ENCODE results near the gene NTM. TPM values are rescaled to one million over a fixed set of nuclear protein-coding genes. Genes with fewer than 3 reads are reported as not detected.

The NTM gene
- total RNA-seq, 1 donor from 2014 or later = 82.7 TPM

DNA sequence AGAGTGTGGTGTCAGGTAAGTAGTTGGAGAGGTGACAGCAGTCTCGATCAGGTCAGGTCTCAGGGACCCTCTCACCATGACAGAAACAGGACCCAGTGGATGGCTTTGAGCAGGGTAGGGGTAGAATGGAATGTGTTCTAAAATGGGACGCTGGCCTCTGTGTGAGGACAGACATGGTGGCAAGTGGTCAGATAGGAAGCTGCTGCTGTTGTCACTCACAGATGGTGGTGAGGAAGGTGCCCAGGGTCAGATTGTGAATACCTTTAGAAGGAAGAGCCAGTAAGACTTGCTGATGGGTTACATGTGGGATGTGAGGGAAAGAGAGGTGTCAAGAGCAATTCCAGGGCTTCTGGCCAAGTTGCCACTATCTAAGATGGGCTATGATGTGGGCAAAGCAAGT lies 596.3 kb downstream of the NTM start:
- no peak overlapping the region for H3K27ac Mint-ChIP-seq (ENCODE audit: unreplicated experiment)
- H3K27me3 Mint-ChIP-seq (ENCODE audit: unreplicated experiment) = no peaks in the 10 kb centered on the region
- no peak for DNase-seq (ENCODE audit: extremely low spot score, unreplicated experiment)
- no peaks in the 10 kb centered on the region for H3K9me3 Mint-ChIP-seq (ENCODE audit: unreplicated experiment)
- H3K36me3 Mint-ChIP-seq (ENCODE audit: unreplicated experiment) = no peaks in the 10 kb centered on the region
- TF ChIP-seq, protein P1, sequence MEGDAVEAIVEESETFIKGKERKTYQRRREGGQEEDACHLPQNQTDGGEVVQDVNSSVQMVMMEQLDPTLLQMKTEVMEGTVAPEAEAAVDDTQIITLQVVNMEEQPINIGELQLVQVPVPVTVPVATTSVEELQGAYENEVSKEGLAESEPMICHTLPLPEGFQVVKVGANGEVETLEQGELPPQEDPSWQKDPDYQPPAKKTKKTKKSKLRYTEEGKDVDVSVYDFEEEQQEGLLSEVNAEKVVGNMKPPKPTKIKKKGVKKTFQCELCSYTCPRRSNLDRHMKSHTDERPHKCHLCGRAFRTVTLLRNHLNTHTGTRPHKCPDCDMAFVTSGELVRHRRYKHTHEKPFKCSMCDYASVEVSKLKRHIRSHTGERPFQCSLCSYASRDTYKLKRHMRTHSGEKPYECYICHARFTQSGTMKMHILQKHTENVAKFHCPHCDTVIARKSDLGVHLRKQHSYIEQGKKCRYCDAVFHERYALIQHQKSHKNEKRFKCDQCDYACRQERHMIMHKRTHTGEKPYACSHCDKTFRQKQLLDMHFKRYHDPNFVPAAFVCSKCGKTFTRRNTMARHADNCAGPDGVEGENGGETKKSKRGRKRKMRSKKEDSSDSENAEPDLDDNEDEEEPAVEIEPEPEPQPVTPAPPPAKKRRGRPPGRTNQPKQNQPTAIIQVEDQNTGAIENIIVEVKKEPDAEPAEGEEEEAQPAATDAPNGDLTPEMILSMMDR (IDR thresholded peaks at IDR 0.05) = no peak
- no peak overlapping the region for H3K4me3 Mint-ChIP-seq (ENCODE audit: unreplicated experiment)
- peaks cover 20% of the 10 kb centered on the region for H3K4me1 Mint-ChIP-seq (ENCODE audit: unreplicated experiment)

DNA sequence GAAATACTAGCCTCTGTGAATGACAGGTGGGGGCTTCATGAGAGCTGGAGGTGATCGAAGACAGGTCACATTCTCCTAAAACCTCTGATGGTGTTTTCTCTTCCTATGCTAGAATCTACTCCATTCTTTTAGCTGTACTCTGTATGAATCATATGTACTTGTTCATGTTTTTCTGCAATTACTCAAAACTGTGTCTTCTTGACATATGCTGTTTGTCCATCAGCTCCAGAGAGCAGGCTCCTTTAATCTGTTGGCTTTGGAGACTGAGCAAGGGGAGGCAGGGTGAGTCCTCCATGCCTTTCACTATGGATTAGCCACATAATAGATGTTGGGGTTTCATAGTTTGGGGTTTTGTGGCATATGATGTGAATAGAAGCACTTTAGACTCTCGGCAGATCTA lies 598.8 kb downstream of the NTM start:
- Mint-ChIP-seq H3K4me3 (ENCODE audit: unreplicated experiment) (no peak overlapping the region), H3K36me3 (ENCODE audit: unreplicated experiment) (no peaks in the 10 kb centered on the region), H3K27me3 (ENCODE audit: unreplicated experiment) (no peaks in the 10 kb centered on the region), H3K9me3 (ENCODE audit: unreplicated experiment) (no peaks in the 10 kb centered on the region), H3K4me1 (ENCODE audit: unreplicated experiment) (peaks cover 14% of the 10 kb centered on the region), H3K27ac (ENCODE audit: unreplicated experiment) (no peak overlapping the region)
- no peak for DNase-seq (ENCODE audit: extremely low spot score, unreplicated experiment)
- TF ChIP-seq, protein P1 (IDR thresholded peaks at IDR 0.05) = no peak

DNA sequence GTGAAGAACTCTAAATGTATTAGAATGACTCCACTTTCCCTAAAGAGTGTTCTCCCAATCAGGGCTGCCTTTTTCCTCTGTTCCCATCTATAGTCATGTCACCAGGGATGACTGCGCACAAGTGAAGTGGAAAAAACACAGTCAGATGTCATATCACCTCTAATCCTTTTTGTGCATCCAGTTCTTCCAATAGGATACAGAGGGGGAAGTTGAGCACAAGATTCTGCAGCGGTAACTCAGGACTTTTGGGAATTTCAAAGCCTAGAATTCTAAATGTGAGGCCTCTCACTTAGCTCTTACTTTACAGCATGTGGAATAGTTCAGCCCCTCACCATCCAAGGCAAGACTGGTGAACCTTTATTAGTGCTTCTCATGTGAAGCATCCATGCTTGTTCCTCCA lies 602.6 kb downstream of the NTM start:
- Mint-ChIP-seq H3K4me3 (ENCODE audit: unreplicated experiment) (no peak overlapping the region), H3K4me1 (ENCODE audit: unreplicated experiment) (peaks cover 27% of the 10 kb centered on the region), H3K27ac (ENCODE audit: unreplicated experiment) (no peak overlapping the region), H3K9me3 (ENCODE audit: unreplicated experiment) (no peaks in the 10 kb centered on the region), H3K36me3 (ENCODE audit: unreplicated experiment) (no peaks in the 10 kb centered on the region), H3K27me3 (ENCODE audit: unreplicated experiment) (no peaks in the 10 kb centered on the region)
- TF ChIP-seq, protein P1 (IDR thresholded peaks at IDR 0.05) = no peak
- DNase-seq (ENCODE audit: extremely low spot score, unreplicated experiment) = no peak

DNA sequence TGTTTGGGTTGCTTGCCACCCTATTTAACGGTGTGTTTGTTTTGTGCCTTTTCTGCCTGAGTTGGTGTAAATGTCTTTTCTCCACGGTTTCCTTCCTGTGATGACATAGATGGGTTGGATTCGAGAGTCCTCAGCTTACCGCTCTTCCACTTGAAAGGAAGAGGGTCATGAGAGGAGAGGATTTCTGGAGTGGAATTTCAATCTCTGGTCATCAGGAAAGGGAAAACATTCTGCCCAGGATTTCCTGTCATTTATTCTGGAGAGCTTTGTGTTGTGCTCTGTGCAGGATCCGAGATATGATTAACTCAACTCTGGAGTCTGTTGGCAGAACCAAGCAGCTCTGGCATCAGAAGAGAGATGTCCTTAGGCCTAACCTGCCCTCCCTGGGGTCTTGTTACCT lies 605.2 kb downstream of the NTM start:
- Mint-ChIP-seq H3K27ac (ENCODE audit: unreplicated experiment) (no peak overlapping the region), H3K4me1 (ENCODE audit: unreplicated experiment) (peaks cover 37% of the 10 kb centered on the region), H3K9me3 (ENCODE audit: unreplicated experiment) (no peaks in the 10 kb centered on the region), H3K36me3 (ENCODE audit: unreplicated experiment) (no peaks in the 10 kb centered on the region), H3K4me3 (ENCODE audit: unreplicated experiment) (no peak overlapping the region), H3K27me3 (ENCODE audit: unreplicated experiment) (no peaks in the 10 kb centered on the region)
- DNase-seq (ENCODE audit: extremely low spot score, unreplicated experiment) = no peak
- TF ChIP-seq, protein P1 (IDR thresholded peaks at IDR 0.05) = no peak

DNA sequence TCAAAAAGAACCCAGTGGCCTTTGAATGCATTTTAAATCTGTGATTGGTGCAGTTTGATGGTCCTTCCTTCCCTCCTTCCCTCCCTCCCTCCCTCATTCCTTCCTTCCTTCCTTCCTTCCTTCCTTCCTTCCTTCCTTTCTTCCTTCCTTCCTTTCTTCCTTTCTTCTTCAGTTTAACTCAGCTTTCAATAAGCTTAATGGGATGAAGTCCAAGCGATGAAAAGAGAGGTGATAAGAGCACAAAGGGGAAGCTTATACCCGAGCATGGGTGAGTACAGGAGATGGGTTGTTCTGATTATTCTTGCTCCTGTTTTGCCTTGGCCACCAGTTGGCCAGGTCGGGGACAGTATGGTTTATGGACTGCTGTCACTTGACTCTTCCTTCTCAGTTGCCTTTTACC lies 605.6 kb downstream of the NTM start:
- TF ChIP-seq, protein P1 (IDR thresholded peaks at IDR 0.05) = no peak
- H3K27me3 Mint-ChIP-seq (ENCODE audit: unreplicated experiment) = no peaks in the 10 kb centered on the region
- no peak overlapping the region for H3K27ac Mint-ChIP-seq (ENCODE audit: unreplicated experiment)
- H3K36me3 Mint-ChIP-seq (ENCODE audit: unreplicated experiment) = no peaks in the 10 kb centered on the region
- no peak overlapping the region for H3K4me3 Mint-ChIP-seq (ENCODE audit: unreplicated experiment)
- peaks cover 41% of the 10 kb centered on the region for H3K4me1 Mint-ChIP-seq (ENCODE audit: unreplicated experiment)
- no peaks in the 10 kb centered on the region for H3K9me3 Mint-ChIP-seq (ENCODE audit: unreplicated experiment)
- no peak for DNase-seq (ENCODE audit: extremely low spot score, unreplicated experiment)

Measured in osteocyte (in vitro differentiated cells).